Cardiac muscle cell (in vitro differentiated cells and primary cell): ENCODE results near the gene ADGRF5. TPM values are rescaled to one million over a fixed set of nuclear protein-coding genes. Genes with fewer than 3 reads are reported as not detected.

ENCODE experiments used
- DNase-seq, 2 donors: peaks; one replicate each; pipeline versions ENCODE4 v3.0.0 to v3.0.0-alpha.2; 2010 to 2017; ENCODE audit warnings: low read depth in 1 of 2, low spot score in 1 of 2
- H3K27ac ChIP-seq: fragments of 200-600 bp; sonication (generic); 2 replicates; pipeline ENCODE4 v1.5.1; 2016
- H3K27me3 ChIP-seq: fragments of 200-600 bp; sonication (generic); 2 replicates; pipeline ENCODE4 v1.6.0; 2016; ENCODE audit warnings: control low read depth
- H3K36me3 ChIP-seq: fragments of 200-600 bp; sonication (generic); 2 replicates; pipeline ENCODE4 v1.5.1; 2016; ENCODE audit warnings: control low read depth
- H3K4me1 ChIP-seq: fragments of 200-600 bp; sonication (generic); 2 replicates; pipeline ENCODE4 v1.8.1; 2017; ENCODE audit warnings: low read depth, mild to moderate bottlenecking, mixed run types
- H3K4me3 ChIP-seq: fragments of 200-600 bp; sonication (generic); 2 replicates; pipeline ENCODE4 v1.5.1; 2016; ENCODE audit warnings: mild to moderate bottlenecking
- H3K9me3 ChIP-seq: fragments of 200-600 bp; sonication (generic); 2 replicates; pipeline ENCODE4 v1.5.1; 2017; ENCODE audit warnings: low read depth, mild to moderate bottlenecking, control low read depth
- polyA plus RNA-seq: library from polyadenylated mRNA; unstranded; fragments of >200 nt; fragmentation: Nextera tagmentation; extraction: Ambion mirVana; gene quantifications from 2 replicates; pipeline ENCODE4 v1.2.1, GENCODE V29; 2016
- total RNA-seq: library from RNA; depleted of rRNA; stranded (reverse); fragments of >200 nt; gene quantifications from 2 replicates; pipeline ENCODE4 v1.2.3, GENCODE V29; 2016
- TF ChIP-seq, protein P1 (sequence below): IDR thresholded peaks from 2 replicates; pipeline ENCODE4 v1.5.1; 2012; ENCODE audit warnings: low read depth, mild to moderate bottlenecking, low read length

The ADGRF5 gene
- total and polyA plus RNA-seq, 2 experiments from 2014 or later: 0.12 TPM; not detected in 1

DNA sequence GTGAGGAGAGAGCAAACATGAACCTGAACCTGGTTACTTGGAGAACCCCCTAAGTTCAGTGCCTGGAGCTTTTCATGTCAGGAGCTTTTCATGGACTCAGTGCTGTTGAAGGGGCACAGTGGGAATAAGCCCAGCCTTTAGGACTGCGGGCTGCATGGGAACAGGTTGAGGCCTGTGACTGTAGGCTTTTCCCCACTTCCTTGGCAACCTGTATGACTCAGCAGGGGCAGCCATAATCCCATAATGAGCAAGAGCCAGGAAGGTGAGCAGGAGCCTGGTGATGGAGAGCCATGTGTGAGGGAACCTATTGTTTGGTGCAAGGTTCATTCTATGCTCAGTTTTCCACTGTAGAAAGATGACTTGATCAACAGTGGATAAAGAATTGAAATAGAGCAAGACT lies 105.1 kb downstream of the ADGRF5 start:
- TF ChIP-seq, protein P1, sequence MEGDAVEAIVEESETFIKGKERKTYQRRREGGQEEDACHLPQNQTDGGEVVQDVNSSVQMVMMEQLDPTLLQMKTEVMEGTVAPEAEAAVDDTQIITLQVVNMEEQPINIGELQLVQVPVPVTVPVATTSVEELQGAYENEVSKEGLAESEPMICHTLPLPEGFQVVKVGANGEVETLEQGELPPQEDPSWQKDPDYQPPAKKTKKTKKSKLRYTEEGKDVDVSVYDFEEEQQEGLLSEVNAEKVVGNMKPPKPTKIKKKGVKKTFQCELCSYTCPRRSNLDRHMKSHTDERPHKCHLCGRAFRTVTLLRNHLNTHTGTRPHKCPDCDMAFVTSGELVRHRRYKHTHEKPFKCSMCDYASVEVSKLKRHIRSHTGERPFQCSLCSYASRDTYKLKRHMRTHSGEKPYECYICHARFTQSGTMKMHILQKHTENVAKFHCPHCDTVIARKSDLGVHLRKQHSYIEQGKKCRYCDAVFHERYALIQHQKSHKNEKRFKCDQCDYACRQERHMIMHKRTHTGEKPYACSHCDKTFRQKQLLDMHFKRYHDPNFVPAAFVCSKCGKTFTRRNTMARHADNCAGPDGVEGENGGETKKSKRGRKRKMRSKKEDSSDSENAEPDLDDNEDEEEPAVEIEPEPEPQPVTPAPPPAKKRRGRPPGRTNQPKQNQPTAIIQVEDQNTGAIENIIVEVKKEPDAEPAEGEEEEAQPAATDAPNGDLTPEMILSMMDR: no peak
- DNase-seq: no peak
- no peaks in the 10 kb centered on the region for H3K4me1 ChIP-seq

DNA sequence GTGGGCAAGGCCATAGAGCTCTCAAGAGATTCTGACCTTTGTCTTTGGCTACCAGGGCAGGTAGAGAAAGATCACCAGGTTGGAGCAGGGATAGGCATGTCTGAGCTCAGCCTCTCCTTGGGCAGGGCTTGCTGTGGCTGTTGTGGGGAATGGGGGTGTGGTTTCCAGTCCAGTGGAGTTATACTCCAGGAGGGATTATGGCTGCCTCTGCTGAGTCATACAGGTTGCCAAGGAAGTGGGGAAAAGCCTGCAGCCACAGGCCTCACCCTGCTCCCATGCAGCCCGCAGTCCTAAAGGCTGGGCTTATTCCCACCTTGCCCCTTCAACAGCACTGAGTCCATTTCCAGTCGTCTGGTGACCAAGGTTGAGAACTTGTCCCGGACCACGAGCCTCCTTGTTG lies 106.6 kb downstream of the ADGRF5 start:
- TF ChIP-seq, protein P1: no peak
- H3K27me3 ChIP-seq: no peaks in the 10 kb centered on the region
- no peak for DNase-seq
- no peak overlapping the region for H3K4me3 ChIP-seq
- H3K36me3 ChIP-seq: no peaks in the 10 kb centered on the region
- H3K9me3 ChIP-seq: no peaks in the 10 kb centered on the region
- no peaks in the 10 kb centered on the region for H3K4me1 ChIP-seq
- H3K27ac ChIP-seq: no peak overlapping the region

More for the DNA sequence above, 105.1 kb downstream of the ADGRF5 start:
- Histone ChIP-seq H3K27me3 (no peaks in the 10 kb centered on the region), H3K36me3 (no peaks in the 10 kb centered on the region), H3K4me3 (no peak overlapping the region), H3K9me3 (no peaks in the 10 kb centered on the region), H3K27ac (no peak overlapping the region)

DNA sequence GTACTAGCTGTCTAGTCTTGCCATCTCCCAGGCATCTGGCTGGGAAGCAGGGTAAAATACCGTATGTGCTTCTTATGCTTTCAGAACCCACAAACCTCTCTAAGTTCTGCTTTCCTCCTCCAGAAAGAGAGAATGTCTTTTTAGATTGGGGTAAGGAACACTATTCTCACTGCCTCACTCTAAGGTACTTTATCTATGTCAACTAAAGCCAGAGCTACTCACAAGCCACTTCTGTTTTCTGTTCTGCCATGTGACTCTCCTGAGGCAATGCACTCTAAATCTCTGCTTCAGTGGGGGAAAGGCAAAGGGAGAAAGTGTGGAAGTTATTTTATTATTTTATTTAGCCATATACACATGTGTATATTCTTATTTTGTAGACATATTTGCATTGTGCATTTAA lies 112.9 kb downstream of the ADGRF5 start:
- H3K36me3 ChIP-seq: no peaks in the 10 kb centered on the region
- H3K4me1 ChIP-seq: no peaks in the 10 kb centered on the region
- no peaks in the 10 kb centered on the region for H3K27me3 ChIP-seq
- H3K27ac ChIP-seq: no peak overlapping the region
- no peaks in the 10 kb centered on the region for H3K9me3 ChIP-seq
- no peak overlapping the region for H3K4me3 ChIP-seq
- DNase-seq: peak in 1 of 2 donors; percentile 28
- TF ChIP-seq, protein P1: no peak

Other genes starting within 250 kb of the ADGRF5 start
- 0.28 and 0.57 TPM in 2 replicates for gene TDRD6, start 234.1 kb downstream of the ADGRF5 start, total RNA-seq
- gene TDRD6, start 234.1 kb downstream of the ADGRF5 start, polyA plus RNA-seq: 0.10 and 0.12 TPM in 2 replicates
- gene PLA2G7, start 186.6 kb downstream of the ADGRF5 start, total RNA-seq: not detected in 2 replicates
- gene PLA2G7, start 186.6 kb downstream of the ADGRF5 start, polyA plus RNA-seq: not detected in 2 replicates
- gene ANKRD66, start 175.0 kb downstream of the ADGRF5 start, total RNA-seq: not detected in 2 replicates
- not detected in 2 replicates for gene ANKRD66, start 175.0 kb downstream of the ADGRF5 start, polyA plus RNA-seq
- gene MEP1A, start 128.5 kb downstream of the ADGRF5 start, total RNA-seq: not detected in 2 replicates
- gene MEP1A, start 128.5 kb downstream of the ADGRF5 start, polyA plus RNA-seq: not detected in 2 replicates
- not detected in 2 replicates for gene ADGRF1, start 120.4 kb upstream of the ADGRF5 start, total RNA-seq
- gene ADGRF1, start 120.4 kb upstream of the ADGRF5 start, polyA plus RNA-seq: not detected in 2 replicates